ENCODE results near the gene ZDHHC12.

Gene ZDHHC12

DNA sequence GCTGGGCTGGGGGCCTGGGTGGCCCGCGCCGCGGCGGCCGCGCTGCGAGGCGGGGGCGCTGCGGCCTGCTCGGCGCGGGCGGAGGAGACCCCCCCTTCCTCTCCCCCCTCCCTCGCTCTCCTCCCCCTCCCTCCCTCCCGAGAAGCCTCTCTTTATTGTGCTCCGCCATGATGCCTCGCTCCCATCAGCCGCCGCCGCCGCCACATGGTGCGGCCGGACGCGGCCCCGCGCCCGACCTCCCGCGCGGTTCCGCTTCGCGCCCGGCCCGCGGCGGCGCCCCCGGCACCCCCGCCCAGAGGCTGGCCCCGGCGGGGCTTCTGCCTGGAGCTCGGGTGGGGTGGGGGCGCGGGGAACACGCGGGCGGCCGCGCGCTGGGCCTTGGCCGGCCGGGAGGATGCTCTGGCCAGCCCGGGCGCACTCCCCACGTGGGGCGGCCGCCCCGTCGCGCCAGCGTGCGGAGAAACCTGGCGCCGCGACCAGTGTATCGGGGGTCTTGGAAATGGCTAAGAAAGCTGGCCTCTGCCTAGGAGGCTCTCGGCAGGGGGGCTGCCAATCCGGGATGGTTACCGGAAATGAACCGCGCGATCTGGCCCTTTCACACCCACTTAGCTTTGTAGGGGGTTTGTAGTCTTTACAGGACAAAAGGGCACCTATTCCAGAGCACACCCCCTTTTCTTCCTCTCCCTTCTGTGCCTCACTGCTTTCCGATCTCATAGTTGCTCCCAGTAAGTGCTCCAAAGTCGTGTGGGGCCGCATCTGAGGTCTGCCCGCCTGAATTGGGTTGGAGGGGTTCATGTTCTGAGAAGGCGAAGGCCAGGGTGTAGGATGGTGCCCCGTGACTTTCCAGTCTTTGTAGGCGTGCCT, 33.9 kb downstream of the ZDHHC12 start:
- no peak for DNase-seq (ENCODE audit: extremely low spot score, insufficient read length, low read depth)

DNA sequence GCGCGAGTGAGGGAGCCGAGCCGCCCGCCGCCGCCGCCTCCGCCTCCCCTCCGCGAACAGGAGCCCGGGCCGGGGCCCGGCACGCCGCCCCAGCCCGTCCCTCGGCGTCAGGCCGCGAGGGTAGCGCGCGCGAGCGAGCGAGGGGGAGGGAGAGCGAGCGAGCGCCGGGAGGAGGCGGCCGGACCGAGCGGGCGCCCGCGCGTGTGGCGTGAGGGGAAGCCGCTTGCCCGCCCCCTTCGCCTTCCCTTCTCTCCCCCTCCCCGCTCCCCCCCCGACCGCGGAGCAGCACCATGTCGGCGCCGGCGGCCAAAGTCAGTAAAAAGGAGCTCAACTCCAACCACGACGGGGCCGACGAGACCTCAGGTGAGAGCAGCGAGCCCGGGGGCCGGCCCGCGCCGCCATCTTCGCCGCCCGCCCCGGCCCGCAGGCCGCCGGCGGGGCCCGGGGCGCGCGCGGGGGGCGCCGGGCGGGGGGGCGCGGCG, 34.6 kb downstream of the ZDHHC12 start:
- DNase-seq (ENCODE audit: extremely low spot score, insufficient read length, low read depth) (no peak), FAIRE-seq (no peak)

More for the DNA sequence above, 33.9 kb downstream of the ZDHHC12 start:
- no peak for FAIRE-seq

DNA sequence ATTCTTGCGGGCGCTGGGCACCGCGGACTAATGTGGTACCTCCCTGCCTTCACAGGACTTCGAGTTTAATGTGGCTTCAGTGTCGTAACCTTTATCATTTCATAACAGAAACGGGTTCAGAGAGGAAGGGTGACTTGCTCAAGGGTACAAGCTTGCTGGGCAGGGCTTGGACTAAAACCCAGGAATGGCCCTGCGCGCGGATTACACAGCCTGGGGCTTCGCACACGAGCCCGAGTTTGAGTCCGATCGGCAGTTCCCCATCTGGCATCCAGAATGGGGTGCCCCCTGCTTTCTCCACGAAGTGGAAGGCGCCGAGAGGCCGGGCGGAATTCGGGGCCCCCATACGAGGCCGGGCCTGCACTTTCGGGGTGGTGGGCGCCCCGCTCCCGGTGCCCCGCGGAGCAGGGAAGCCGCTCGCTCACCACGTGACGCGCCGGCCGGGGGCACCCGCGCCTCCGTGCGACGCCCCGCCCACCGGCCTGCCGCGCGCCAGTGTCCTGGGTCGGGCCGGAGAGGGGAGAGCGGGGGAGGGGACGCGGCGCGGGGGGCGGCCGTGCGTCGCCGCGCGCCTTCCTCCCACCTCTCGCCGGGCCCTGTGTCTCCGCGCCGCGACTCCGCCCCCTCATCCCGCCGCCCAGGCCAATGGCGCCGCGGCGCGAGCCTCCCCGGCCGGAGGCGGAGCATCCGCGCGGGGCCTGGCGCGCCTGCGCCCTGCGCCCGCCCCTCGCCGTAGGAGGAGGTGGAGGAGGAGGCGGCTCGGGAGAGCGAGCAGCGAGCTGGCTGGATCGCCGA, 35.2 kb downstream of the ZDHHC12 start, which contains the start of gene SET:
Gene SET (plus strand): TSS at position 722 of the 792 bp plus-strand sequence. CDS start 361 bp downstream, outside the sequence.
- FAIRE-seq (peak; percentile 89), DNase-seq (ENCODE audit: extremely low spot score, insufficient read length, low read depth) (peak; percentile 94)

DNA sequence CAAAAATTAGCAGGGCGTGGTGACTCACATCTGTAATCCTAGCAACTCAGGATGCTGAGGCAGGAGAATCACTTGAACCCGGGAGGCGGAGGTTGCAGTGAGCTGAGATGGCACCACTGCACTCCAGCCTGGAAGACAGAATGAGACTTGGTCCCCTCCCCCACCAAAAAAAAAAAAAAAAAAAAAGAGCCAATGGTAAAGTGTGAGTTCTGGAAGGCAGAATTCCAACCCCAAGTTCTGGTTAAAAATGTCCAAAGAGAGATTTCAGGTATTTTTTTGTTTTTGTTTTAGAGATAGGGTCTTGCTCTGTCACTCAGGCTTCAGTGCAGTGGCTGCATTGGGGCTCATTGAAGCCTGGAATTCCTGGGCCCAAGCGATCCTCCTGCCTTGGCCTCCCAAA, 36.5 kb downstream of the ZDHHC12 start:
- FAIRE-seq (no peak), DNase-seq (ENCODE audit: extremely low spot score, insufficient read length, low read depth) (no peak)

DNA sequence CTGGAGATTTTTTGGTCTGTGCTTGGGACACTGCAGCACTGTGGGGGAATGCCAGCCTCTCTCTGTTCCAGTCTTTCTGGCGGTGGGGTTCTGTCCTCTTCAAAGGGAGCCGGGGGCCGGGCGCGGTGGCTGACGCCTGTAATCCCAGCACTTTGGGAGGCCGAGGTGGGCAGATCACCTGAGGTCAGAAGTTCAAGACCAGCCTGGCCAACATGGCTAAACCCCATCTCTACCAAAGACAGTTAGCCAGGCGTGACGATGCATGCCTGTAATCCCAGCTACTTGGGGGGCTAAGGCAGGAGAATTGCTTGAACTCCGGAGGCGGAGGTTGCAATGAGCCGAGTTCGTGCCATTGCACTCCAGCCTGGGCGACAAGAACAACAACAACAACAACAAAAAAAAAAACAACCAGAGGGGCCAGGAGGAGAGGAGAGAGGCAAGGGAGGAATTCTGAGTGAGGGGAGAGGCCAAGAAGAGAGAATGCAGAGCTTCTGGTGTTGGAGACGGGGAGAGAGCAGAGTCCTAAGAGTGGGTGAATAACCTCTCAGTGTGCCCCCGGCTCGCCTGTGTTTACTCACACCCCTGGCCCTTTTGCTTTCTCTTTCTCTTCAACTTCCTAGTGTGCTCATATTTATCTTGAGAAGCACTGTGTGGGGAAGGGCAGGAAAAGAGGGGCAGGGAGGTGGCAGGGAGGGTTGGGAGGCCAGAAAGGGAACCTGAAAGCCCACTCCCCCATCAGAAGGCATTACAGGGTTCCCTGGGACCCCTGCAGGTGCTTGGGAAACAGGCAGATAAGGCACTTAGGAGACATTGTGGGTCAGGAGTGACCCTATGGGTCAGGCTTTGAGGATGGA, 38.1 kb downstream of the ZDHHC12 start:
- DNase-seq (ENCODE audit: extremely low spot score, insufficient read length, low read depth) (no peak), FAIRE-seq (peak; percentile 62)

DNA sequence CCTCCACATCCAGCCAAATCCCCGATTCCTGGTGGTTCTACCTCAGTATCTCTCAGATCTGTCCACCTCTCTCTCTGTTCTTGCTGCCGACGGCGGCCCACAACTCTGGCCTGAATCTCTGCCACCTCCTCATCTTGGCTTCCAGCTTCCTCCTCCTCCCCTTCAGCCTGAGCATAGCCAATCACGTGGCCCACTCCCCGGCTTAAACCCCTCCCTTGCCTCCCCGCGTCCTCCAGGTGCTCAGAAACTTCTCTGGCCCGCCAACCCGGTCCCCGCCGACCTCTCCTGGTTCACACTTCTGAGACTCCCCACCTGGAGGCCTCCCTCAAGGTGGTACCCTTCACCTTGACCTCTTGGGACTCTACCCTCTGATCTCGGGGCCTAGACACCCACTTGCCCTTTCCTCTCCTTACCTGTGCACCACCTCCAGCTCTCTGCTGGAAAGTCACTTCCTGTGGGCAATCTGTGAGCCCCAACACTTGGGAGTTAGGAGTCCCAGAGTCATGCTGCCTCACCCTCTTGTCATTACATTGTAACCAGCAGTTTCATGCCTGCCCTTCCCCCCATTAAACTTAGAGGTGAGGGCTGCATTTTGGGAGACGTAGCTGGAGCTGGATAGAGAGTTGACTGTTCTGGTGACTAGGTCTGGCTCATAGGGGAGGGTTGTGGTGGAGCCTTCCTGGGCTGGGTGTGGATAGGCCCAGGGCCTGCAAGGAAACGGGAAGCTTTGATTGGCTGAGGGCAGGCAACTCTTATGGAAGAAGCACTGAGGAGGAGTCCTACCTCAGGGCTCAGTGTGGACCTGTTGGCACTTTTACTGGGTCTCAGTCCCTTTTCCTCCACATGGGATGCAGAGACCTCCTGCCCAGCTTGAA, 39.4 kb downstream of the ZDHHC12 start:
- DNase-seq (ENCODE audit: extremely low spot score, insufficient read length, low read depth): peak; percentile 67

DNA sequence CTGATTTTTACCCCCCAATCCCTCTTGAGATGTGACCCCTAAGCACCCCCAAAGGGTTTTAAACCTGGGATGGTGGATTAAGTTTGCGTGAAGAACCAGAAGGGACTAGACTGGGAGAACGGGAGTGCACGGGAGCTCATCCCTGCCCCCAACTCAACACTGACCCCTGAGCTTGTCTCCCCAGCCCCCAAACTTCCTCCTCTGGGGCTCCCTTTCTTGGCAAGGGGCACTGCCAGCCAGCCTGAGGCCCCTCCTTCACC, 39.9 kb downstream of the ZDHHC12 start:
- no peak for DNase-seq (ENCODE audit: extremely low spot score, insufficient read length, low read depth)
- no peak for FAIRE-seq

More for the DNA sequence above, 39.4 kb downstream of the ZDHHC12 start:
- FAIRE-seq: peak; percentile 90

DNA sequence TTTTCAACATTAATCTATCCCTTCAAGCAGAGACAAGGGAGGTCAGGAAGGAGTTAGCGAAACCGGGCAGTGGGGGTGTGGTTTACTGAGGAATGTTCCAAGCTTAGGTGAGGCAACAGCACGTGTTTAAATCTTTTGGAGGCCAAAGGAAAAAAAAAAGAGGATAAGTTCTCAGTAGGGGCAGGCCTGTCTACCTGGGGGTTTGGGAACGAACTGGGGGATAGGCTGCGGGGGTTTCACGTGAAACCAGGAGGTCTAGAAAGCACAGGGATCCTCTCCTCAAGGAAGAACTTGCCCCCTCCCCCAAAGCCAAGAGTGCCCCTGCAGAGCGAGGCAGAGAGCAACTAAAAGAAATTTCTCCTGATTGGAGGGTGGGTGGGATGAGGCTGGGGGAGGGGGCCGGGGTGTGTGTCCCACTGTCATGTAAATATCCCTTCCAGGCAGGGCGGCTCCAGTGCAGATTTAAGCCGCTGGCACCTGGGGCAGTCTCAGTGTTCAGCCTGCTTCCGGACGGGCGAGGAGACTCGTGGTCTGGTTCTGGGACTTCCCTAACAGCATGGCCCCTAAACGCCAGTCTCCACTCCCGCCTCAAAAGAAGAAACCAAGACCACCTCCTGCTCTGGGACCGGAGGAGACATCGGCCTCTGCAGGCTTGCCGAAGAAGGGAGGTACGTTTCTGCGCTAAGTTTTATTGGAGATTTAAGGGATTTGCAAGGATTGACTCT, 40.4 kb downstream of the ZDHHC12 start:
- peak; percentile 59 for FAIRE-seq
- DNase-seq (ENCODE audit: extremely low spot score, insufficient read length, low read depth): no peak

DNA sequence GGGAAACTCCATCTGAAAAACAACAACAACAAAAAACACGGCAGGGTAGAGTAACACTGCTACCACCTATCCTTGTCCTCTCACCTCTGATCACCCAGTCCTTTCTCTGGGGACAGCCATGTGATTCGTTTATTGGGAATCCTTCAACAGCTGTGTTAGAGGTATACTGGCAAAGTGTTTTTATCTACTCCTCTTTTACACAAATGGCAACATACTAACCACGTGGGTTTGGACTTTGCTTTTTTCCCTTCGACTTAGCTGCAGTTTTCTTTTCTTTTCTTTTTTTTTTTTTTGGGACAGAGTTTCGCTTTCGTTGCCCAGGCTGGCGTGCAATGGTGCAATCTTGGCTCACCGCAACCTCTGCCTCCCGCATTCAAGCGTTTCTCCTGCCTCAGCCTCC, 46.1 kb downstream of the ZDHHC12 start:
- FAIRE-seq (no peak), DNase-seq (ENCODE audit: extremely low spot score, insufficient read length, low read depth) (no peak)

DNA sequence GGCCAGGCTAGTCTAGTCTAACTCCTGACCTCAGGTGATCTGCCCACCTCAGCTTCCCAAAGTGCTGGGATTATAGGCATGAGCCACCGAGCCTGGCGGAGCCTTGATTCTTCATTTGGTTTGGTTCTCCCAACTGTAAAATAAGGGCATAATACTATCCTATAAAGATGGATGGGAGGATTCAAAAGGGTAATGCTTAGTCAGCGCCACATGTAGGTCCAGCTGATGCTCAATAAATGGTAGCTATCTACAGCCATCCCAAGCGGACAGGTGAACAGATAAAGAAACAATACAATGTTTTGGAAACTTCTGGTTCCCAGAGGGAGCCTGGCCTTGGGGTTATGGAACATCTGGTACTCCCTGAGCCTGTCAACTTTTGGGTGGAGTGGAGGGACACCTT, 48.5 kb downstream of the ZDHHC12 start:
- no peak for DNase-seq (ENCODE audit: extremely low spot score, insufficient read length, low read depth)
- no peak for FAIRE-seq

All from GM18507 (cell line).